Ovary (tissue), 3 donors: ENCODE measurements around the gene FLNC.

Experiments used
- EP300 ChIP-seq: sonication (generic); formaldehyde crosslinking; IDR thresholded peaks from one replicate; pipeline ENCODE4 v1.6.1; 2017; ENCODE audit warnings: antibody characterized with exemption
- POLR2A ChIP-seq: fragments of 450-650 bp; IDR thresholded peaks from one replicate; pipeline ENCODE4 v1.6.1; 2017; ENCODE audit warnings: antibody characterized with exemption, mild to moderate bottlenecking, moderate library complexity
- TF ChIP-seq, protein P1 (sequence below), 3 donors: fragments of 450-650 bp in 2 of 3; fragments of 200-600 bp in 1 of 3; IDR thresholded peaks; one replicate each; pipeline versions ENCODE4 v1.5.1 to v1.8.0; 2016 to 2022; ENCODE audit warnings: antibody characterized with exemption in 3 of 3, mild to moderate bottlenecking in 1 of 3
- donor health status: DM: no; HTN: no; CAD: no.

GRCh38 chr7:128801667-128802418 is 28.4 kb upstream of the FLNC start:
- TF ChIP-seq, protein P1, sequence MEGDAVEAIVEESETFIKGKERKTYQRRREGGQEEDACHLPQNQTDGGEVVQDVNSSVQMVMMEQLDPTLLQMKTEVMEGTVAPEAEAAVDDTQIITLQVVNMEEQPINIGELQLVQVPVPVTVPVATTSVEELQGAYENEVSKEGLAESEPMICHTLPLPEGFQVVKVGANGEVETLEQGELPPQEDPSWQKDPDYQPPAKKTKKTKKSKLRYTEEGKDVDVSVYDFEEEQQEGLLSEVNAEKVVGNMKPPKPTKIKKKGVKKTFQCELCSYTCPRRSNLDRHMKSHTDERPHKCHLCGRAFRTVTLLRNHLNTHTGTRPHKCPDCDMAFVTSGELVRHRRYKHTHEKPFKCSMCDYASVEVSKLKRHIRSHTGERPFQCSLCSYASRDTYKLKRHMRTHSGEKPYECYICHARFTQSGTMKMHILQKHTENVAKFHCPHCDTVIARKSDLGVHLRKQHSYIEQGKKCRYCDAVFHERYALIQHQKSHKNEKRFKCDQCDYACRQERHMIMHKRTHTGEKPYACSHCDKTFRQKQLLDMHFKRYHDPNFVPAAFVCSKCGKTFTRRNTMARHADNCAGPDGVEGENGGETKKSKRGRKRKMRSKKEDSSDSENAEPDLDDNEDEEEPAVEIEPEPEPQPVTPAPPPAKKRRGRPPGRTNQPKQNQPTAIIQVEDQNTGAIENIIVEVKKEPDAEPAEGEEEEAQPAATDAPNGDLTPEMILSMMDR (IDR thresholded peaks at IDR 0.05): no peak
- TF ChIP-seq POLR2A: no peak
- TF ChIP-seq EP300: no peak
